A549 (cell line): ENCODE results near the gene SLC35D2. TPM values are rescaled to one million over a fixed set of nuclear protein-coding genes. Genes with fewer than 3 reads are reported as not detected.

ENCODE experiments used
- ATAC-seq, 2 experiments: fragments of 200-7000 bp in 1 of 2; fragments of >200 bp in 1 of 2; cut with Nextera tagmentation in 1 of 2; cut with Tn5 transposase in 1 of 2; 3 replicates each; pipeline versions ENCODE4 v1.8.0 to v1.9.1; 2018 to 2020; ENCODE audit warnings: mild to moderate bottlenecking in 1 of 2, moderate library complexity in 1 of 2
- CTCF ChIA-PET: fragments of 300-600 bp; sonication (Branson Sonifier 250); formaldehyde crosslinking; extraction: SDS; loops from one replicate; lab custom pipeline; 2021; ENCODE audit warnings: antibody characterized with exemption, inconsistent platforms; lab: Yijun Ruan, JAX
- POLR2A ChIA-PET: fragments of 350-600 bp; formaldehyde crosslinking; extraction: SDS; loops from one replicate; lab custom pipeline; 2021; ENCODE audit warnings: antibody characterized with exemption, inconsistent platforms; lab: Yijun Ruan, JAX
- DNase-seq, 2 experiments: peaks; one replicate each; pipeline versions ENCODE4 v3.0.0 to v3.0.0-alpha.2; 2011 to 2016; ENCODE audit warnings: low read depth in 1 of 2, low spot score in 1 of 2
- FAIRE-seq: peaks from 2 replicates; lab custom pipeline; 2011; peaks lifted over from hg19 to GRCh38; lab: Jason Lieb, UNC
- H3K27ac ChIP-seq, 2 experiments: fragments of >200 bp; sonication (Bioruptor Twin); formaldehyde crosslinking; 3 replicates each; pipeline ENCODE4 v1.5.1; 2016 to 2017
- H3K4me1 ChIP-seq: fragments of >200 bp; sonication (Bioruptor Twin); formaldehyde crosslinking; 3 replicates; pipeline ENCODE4 v1.6.1; 2016
- H3K4me2 ChIP-seq: fragments of >200 bp; sonication (Bioruptor Twin); formaldehyde crosslinking; 3 replicates; pipeline ENCODE4 v1.6.1; 2016
- H3K4me3 ChIP-seq: fragments of >200 bp; sonication (Bioruptor Twin); formaldehyde crosslinking; 3 replicates; pipeline ENCODE4 v1.5.1; 2016
- H3K9me3 ChIP-seq: fragments of >200 bp; sonication (Bioruptor Twin); formaldehyde crosslinking; 3 replicates; pipeline ENCODE4 v1.6.1; 2016
- ATOH8 ChIP-seq: fragments of 250-450 bp; sonication (Bioruptor Pico); IDR thresholded peaks from 2 replicates; pipeline ENCODE4 v1.5.0; 2020; ENCODE audit warnings: low read depth, mild to moderate bottlenecking, moderate library complexity
- BCL3 ChIP-seq: fragments of >200 bp; sonication (Bioruptor Twin); formaldehyde crosslinking; IDR thresholded peaks from 3 replicates; pipeline ENCODE4 v1.6.1; 2016
- CBX2 ChIP-seq: fragments of 200-600 bp; sonication (generic); IDR thresholded peaks from 2 replicates; pipeline ENCODE4 v1.6.1; 2016; ENCODE audit warnings: low read depth, mild to moderate bottlenecking, borderline replicate concordance
- CBX8 ChIP-seq: fragments of 200-600 bp; sonication (generic); IDR thresholded peaks from 2 replicates; pipeline ENCODE4 v1.6.1; 2016
- CEBPB ChIP-seq, 2 experiments: fragments of >200 bp in 1 of 2; sonication (Bioruptor Twin) in 1 of 2; formaldehyde crosslinking in 1 of 2; IDR thresholded peaks; 2 replicates each; pipeline ENCODE4 v1.6.1; 2012 to 2016
- CHD4 ChIP-seq: fragments of 200-600 bp; sonication (generic); IDR thresholded peaks from 2 replicates; pipeline ENCODE4 v1.6.1; 2016; ENCODE audit warnings: antibody characterized with exemption, mild to moderate bottlenecking, borderline replicate concordance
- CTCF ChIP-seq: fragments of >200 bp; sonication (Bioruptor Twin); formaldehyde crosslinking; IDR thresholded peaks from 3 replicates; pipeline ENCODE4 v1.5.1; 2016
- EHMT2 ChIP-seq: fragments of 200-600 bp; sonication (generic); IDR thresholded peaks from 2 replicates; pipeline ENCODE4 v1.6.1; 2016; ENCODE audit warnings: antibody characterized with exemption, low read depth, mild to moderate bottlenecking, moderate library complexity
- ELK1 ChIP-seq: fragments of 150-350 bp; IDR thresholded peaks from 2 replicates; pipeline ENCODE4 v1.6.1; 2014; ENCODE audit warnings: low read depth, mild to moderate bottlenecking, low read length
- ESRRA ChIP-seq: fragments of 150-350 bp; IDR thresholded peaks from 2 replicates; pipeline ENCODE4 v1.6.1; 2014; ENCODE audit warnings: mild to moderate bottlenecking, low read length, borderline replicate concordance
- GATA3 ChIP-seq: IDR thresholded peaks from 2 replicates; pipeline ENCODE4 v1.6.1; 2012; ENCODE audit warnings: borderline replicate concordance
- HEYL ChIP-seq: fragments of 250-450 bp; sonication (Bioruptor Pico); IDR thresholded peaks from 2 replicates; pipeline ENCODE4 v1.8.0; 2021; ENCODE audit warnings: mild to moderate bottlenecking, moderate library complexity
- HMGXB4 ChIP-seq: fragments of 250-450 bp; sonication (Bioruptor Pico); IDR thresholded peaks from 2 replicates; pipeline ENCODE4 v1.5.0; 2021; ENCODE audit warnings: mild to moderate bottlenecking, moderate library complexity, borderline replicate concordance
- HOXA7 ChIP-seq: fragments of 250-450 bp; sonication (Bioruptor Pico); IDR thresholded peaks from 2 replicates; pipeline ENCODE4 v1.5.0; 2020; ENCODE audit warnings: mild to moderate bottlenecking, moderate library complexity
- JUNB ChIP-seq: fragments of >200 bp; sonication (Bioruptor Twin); formaldehyde crosslinking; IDR thresholded peaks from 2 replicates; pipeline ENCODE4 v1.6.1; 2016
- KDM5A ChIP-seq: fragments of 200-600 bp; sonication (generic); IDR thresholded peaks from 2 replicates; pipeline ENCODE4 v1.6.1; 2016; ENCODE audit warnings: antibody characterized with exemption, mild to moderate bottlenecking
- MAFK ChIP-seq: fragments of 450-650 bp; IDR thresholded peaks from 2 replicates; pipeline ENCODE4 v1.6.1; 2014; ENCODE audit not compliant: partially characterized antibody
- MAX ChIP-seq: IDR thresholded peaks from 2 replicates; pipeline ENCODE4 v1.6.1; 2012
- MYC ChIP-seq: IDR thresholded peaks from 2 replicates; pipeline ENCODE4 v1.6.1; 2012; ENCODE audit warnings: mild to moderate bottlenecking, inconsistent platforms, low read length, improper control_type of control experiment, borderline replicate concordance
- NFE2L2 ChIP-seq: fragments of 150-350 bp; conservative IDR thresholded peaks from 2 replicates; pipeline ENCODE4 v1.6.1; 2014; ENCODE audit warnings: low read length
- NPAS2 ChIP-seq: fragments of 250-450 bp; sonication (Bioruptor Pico); IDR thresholded peaks from 2 replicates; pipeline ENCODE4 v1.8.0; 2022; ENCODE audit warnings: mild to moderate bottlenecking, moderate library complexity, borderline replicate concordance
- NR3C1 ChIP-seq: fragments of >200 bp; sonication (Bioruptor Twin); formaldehyde crosslinking; IDR thresholded peaks from 3 replicates; pipeline ENCODE4 v1.6.1; 2017
- PBX3 ChIP-seq: IDR thresholded peaks from 2 replicates; pipeline ENCODE4 v1.6.1; 2012
- POLR2AphosphoS2 ChIP-seq: conservative IDR thresholded peaks from 2 replicates; pipeline ENCODE4 v1.6.1; 2012; ENCODE audit warnings: low read length, improper control_type of control experiment, inconsistent platforms
- RARB ChIP-seq: fragments of 250-450 bp; sonication (Bioruptor Pico); IDR thresholded peaks from 2 replicates; pipeline ENCODE4 v1.8.0; 2021; ENCODE audit warnings: mild to moderate bottlenecking, moderate library complexity
- RNF2 ChIP-seq: fragments of 200-600 bp; sonication (generic); IDR thresholded peaks from 2 replicates; pipeline ENCODE4 v1.6.1; 2016; ENCODE audit warnings: low read depth, mild to moderate bottlenecking, antibody characterized with exemption, moderate library complexity, borderline replicate concordance
- TP53 ChIP-seq: fragments of 250-450 bp; sonication (Bioruptor Pico); IDR thresholded peaks from 2 replicates; pipeline ENCODE4 v1.5.0; 2021; ENCODE audit warnings: mild to moderate bottlenecking, moderate library complexity
- ZNF302 ChIP-seq: fragments of 250-450 bp; sonication (Bioruptor Pico); IDR thresholded peaks from 2 replicates; pipeline ENCODE4 v1.9.0; 2021; ENCODE audit warnings: inconsistent platforms, mild to moderate bottlenecking, moderate library complexity
- WGBS: methylation state at CpG from one replicate; pipeline ENCODE4 v1.1.6; 2017; ENCODE audit errors: missing lambda C conversion rate; 5-methylcytosine and 5-hydroxymethylcytosine counted together
- polyA plus RNA-seq, 4 experiments: library from polyadenylated mRNA; depleted of rRNA in 3 of 4; stranded (reverse); fragments of >200 nt; fragmentation: RNase III in 1 of 4; extraction: RNeasy Plus Mini Kit Qiagen cat#74134 plus additional on column Dnase treatment in 1 of 4; gene quantifications; 2 replicates in 3 of 4; 3 replicates in 1 of 4; pipeline ENCODE4 v1.2.3, GENCODE V29; 2011 to 2017

The SLC35D2 gene
- polyA plus RNA-seq, 2 of the 4 experiments (the other 2 are of a cell fraction), result 13.8 to 29.8 TPM

GRCh38 chr9:96400132-96400910 lies 16.8 kb upstream of the SLC35D2 start:
- CTCF ChIA-PET, result interaction anchor here (1.2 to 1.3 kb wide), 2 partner anchors 42 to 72 kb away, joined by 3 read pairs; no protein-coding TSS in a partner anchor
- ATAC-seq, result no peak
- Histone ChIP-seq H3K4me3 (no peak overlapping the region), H3K9me3 (peaks cover 10% of the 10 kb centered on the region; the same call in 1 of the 3 replicates), H3K4me2 (no peak overlapping the region), H3K4me1 (peaks cover 3% of the 10 kb centered on the region; the same call in 1 of the 3 replicates), H3K27ac (no peak overlapping the region)
- POLR2A ChIA-PET, result no interaction called here
- DNase-seq, result no peak
- FAIRE-seq, result no peak
- TF ChIP-seq NR3C1 (no peak), CHD4 (no peak), MYC (no peak), ELK1 (no peak), NPAS2 (CRISPR knock-in tag) (no peak), EHMT2 (no peak), CBX8 (no peak), RARB (CRISPR knock-in tag) (no peak), MAX (no peak), POLR2AphosphoS2 (no peak), HEYL (CRISPR knock-in tag) (no peak), GATA3 (no peak), KDM5A (no peak), HMGXB4 (CRISPR knock-in tag) (no peak), RNF2 (no peak)

- Histone ChIP-seq H3K9me3 (peaks cover 10% of the 10 kb centered on the region; the same call in 1 of the 3 replicates), H3K4me3 (no peak overlapping the region)
- DNase-seq, result no peak
- WGBS, result 100% methylated on average over 3 of the region's 3 CpGs
- no peak for TF ChIP-seq EHMT2
- no peak for TF ChIP-seq CEBPB (IDR thresholded peaks at IDR 0.05)
- no peak for TF ChIP-seq CBX2
- TF ChIP-seq HOXA7 (CRISPR knock-in tag), result no peak
- no peak for TF ChIP-seq RNF2
- TF ChIP-seq BCL3, result no peak
- TF ChIP-seq ESRRA, result no peak
- TF ChIP-seq MAFK, result no peak
- no peak for TF ChIP-seq RARB (CRISPR knock-in tag)
- no peak for TF ChIP-seq ATOH8
- TF ChIP-seq TP53 (CRISPR knock-in tag), result no peak
- TF ChIP-seq JUNB, result no peak
- TF ChIP-seq ZNF302 (CRISPR knock-in tag), result no peak
- TF ChIP-seq NFE2L2, result no peak
- no peak for TF ChIP-seq PBX3
- TF ChIP-seq CTCF, result no peak
- TF ChIP-seq, all 56 proteins: peak for 0
- FAIRE-seq (no peak), ATAC-seq (peak in 1 of 2 experiments; percentile 25; a peak in 2 of 6 replicates)
- Histone ChIP-seq H3K4me1 (peaks cover 3% of the 10 kb centered on the region; the same call in 1 of the 3 replicates), H3K27ac (peak overlapping the region in 1 of 2 experiments; percentile 20; a peak in 2 of 6 replicates), H3K4me2 (no peak overlapping the region; the same call in 2 of the 3 replicates)
- ChIA-PET CTCF (interaction anchor here (0.6 to 1.3 kb wide), 4 partner anchors 27 to 147 kb away, joined by 3 read pairs; no protein-coding TSS in a partner anchor), POLR2A (no interaction called here)
Observed at GRCh38 chr9:96399325-96399633, 15.8 kb upstream of the SLC35D2 start.
